ENCODE measurements around the gene APOL1. TPM values are rescaled to one million over a fixed set of nuclear protein-coding genes. Genes with fewer than 3 reads are reported as not detected.
"Not testable (repeated sequence)": the region's sequence is repeated elsewhere in the genome, so short reads cannot be mapped to it uniquely, and the experiment has no call there.

Gene APOL1
- polyA plus RNA-seq, 6 donors from 2014 or later: 0.71 to 4.2 (median 2.6) TPM; not detected in 1

DNA sequence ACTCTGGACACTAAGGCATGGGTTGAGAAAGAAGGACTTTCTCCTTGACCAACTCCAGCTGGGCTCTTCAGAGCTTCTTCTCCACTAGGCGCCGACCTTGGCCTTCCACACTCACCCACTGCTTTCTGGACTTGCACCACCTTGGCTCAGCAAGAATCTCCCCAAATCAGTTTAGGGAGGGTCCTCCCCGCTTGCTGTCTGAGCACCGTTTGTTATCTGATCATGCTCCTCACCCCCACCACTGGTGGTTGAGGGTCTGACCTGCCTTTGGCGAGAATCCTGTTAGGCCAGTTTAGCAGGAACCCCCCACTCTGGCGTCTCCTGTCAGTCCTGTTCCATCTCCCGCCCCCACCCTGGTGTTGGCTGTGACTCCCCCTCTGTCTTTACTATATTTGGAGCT, 24.0 kb upstream of the APOL1 start:
- Mint-ChIP-seq H3K27me3 (no peaks in the 10 kb centered on the region), H3K4me1 (peaks cover 17 to 20% (median 19%) of the 10 kb centered on the region in 3 donors), H3K4me3 (no peak overlapping the region), H3K27ac (no peak overlapping the region), H3K36me3 (peaks cover 24 to 36% of the 10 kb centered on the region in 2 donors), H3K9me3 (no peaks in the 10 kb centered on the region)
- DNase-seq (no peak), ATAC-seq (ENCODE audit: low read depth in 2 of 2) (no peak)

- not testable (repeated sequence) for H3K9me3 Mint-ChIP-seq; H3K4me3 Mint-ChIP-seq; ATAC-seq (ENCODE audit: low read depth in 2 of 2); DNase-seq; H3K27ac Mint-ChIP-seq; H3K27me3 Mint-ChIP-seq
- Mint-ChIP-seq H3K36me3 (peaks cover 24 to 37% of the 10 kb centered on the region in 2 donors), H3K4me1 (peaks cover 20 to 25% (median 21%) of the 10 kb centered on the region in 3 donors)
Observed at GRCh38 chr22:36229649-36230048, 23.3 kb upstream of the APOL1 start.

DNA sequence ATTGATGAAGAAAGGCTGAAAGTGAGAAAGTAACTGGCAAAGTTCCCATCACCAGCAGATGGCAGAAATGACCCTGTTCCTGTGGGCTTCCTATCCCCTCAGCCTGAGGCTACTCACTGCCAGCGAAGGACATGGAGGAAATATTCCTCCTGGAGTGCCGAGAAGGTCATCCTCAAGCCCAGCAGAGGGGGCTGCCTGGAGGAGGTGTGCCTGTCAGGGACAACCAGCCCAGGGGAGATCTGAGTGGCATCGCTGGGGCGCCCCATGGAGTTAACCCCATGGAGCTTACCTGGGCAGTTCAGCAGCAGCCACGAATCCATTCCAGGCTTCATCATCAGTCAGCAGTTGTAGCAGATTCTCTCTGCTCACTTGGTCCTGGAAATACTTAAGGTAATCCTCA, 21.9 kb upstream of the APOL1 start:
- Mint-ChIP-seq H3K36me3 (peaks cover 26 to 48% of the 10 kb centered on the region in 2 donors), H3K4me3 (peak overlapping the region in 1 of 8 donors; percentile 25), H3K4me1 (peaks cover 29 to 39% (median 29%) of the 10 kb centered on the region in 3 donors)
- ATAC-seq (ENCODE audit: low read depth in 2 of 2); H3K9me3 Mint-ChIP-seq; DNase-seq; H3K27me3 Mint-ChIP-seq; H3K27ac Mint-ChIP-seq: not testable (repeated sequence)

DNA sequence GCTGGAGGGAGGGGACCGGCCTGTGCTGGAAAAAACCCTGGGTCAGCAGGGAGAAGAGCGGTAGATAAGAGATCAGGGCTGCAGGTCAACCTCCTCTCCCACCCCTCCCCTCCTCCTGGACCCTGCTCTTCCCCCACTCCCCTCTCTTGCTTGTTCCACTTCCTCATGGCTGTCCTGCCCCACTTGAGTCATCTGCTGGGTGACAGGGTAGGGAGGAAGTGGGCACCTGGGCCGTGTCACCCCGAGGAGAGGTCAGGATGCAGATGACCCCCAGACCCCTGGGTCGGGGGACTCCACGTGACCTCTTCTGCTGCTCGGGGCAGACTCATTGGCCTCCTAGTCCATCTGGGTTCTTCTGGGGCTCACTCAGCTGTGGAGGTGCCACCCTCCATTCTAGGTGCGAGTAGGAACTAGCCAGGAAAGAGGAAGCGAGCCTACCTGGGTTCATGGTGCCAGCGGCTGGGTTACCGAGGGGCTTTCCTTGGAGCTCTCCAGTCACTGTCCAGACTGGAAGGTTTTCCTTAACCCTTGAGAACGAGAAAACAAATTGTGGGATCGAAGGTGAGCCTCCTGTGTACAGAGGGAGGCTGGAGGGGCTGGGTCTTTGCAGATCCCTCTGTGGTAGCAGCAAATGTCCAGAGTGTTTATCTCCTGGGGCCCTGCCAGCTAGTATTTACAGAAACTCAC, 20.1 kb upstream of the APOL1 start:
- H3K27me3 Mint-ChIP-seq: no peaks in the 10 kb centered on the region
- peaks cover 29 to 54% of the 10 kb centered on the region in 2 donors for H3K36me3 Mint-ChIP-seq
- ATAC-seq (ENCODE audit: low read depth in 2 of 2) (peak; percentile 69 to 87), DNase-seq (no peak)
- no peaks in the 10 kb centered on the region for H3K9me3 Mint-ChIP-seq
- H3K27ac Mint-ChIP-seq: peak overlapping the region in 5 of 6 donors; percentile 33 to 90 (median 71)
- H3K4me3 Mint-ChIP-seq: peak overlapping the region in 1 of 8 donors; percentile 40
- peaks cover 36 to 53% (median 43%) of the 10 kb centered on the region in 3 donors for H3K4me1 Mint-ChIP-seq

GRCh38 chr22:36233796-36234195, 19.1 kb upstream of the APOL1 start:
- Mint-ChIP-seq H3K4me1 (peaks cover 41 to 63% (median 51%) of the 10 kb centered on the region in 3 donors), H3K4me3 (no peak overlapping the region), H3K27me3 (no peaks in the 10 kb centered on the region), H3K36me3 (peaks cover 22 to 54% of the 10 kb centered on the region in 2 donors), H3K9me3 (no peaks in the 10 kb centered on the region), H3K27ac (peak overlapping the region in 2 of 6 donors; percentile 69 to 71)
- DNase-seq (no peak), ATAC-seq (ENCODE audit: low read depth in 2 of 2) (no peak)

DNA sequence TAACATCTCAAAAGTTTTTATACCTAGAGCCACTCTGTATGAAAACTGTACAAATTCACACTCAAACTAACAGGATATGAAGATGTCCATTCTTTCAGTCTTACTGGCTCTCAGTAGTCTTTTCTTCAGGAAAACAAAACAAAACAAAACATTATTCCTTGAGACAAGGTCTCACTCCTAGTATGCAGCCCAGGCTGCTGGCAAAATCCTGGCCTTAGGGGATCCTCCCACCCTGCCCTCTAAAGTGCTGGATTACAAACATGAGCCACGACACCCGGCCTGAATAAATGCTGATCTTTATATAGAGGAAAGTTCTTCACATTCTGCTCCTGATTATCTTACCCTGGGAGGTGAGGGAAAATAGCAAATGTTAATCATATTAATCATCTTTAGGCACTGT, 18.7 kb upstream of the APOL1 start:
- Mint-ChIP-seq H3K36me3 (peaks cover 21 to 50% of the 10 kb centered on the region in 2 donors), H3K4me1 (peaks cover 45 to 67% (median 55%) of the 10 kb centered on the region in 3 donors), H3K4me3 (no peak overlapping the region), H3K27me3 (no peaks in the 10 kb centered on the region), H3K27ac (peak overlapping the region in 2 of 6 donors; percentile 69 to 71), H3K9me3 (no peaks in the 10 kb centered on the region)
- ATAC-seq (ENCODE audit: low read depth in 2 of 2) (no peak), DNase-seq (no peak)

GRCh38 chr22:36234919-36235318, 18.0 kb upstream of the APOL1 start:
- H3K4me1 Mint-ChIP-seq: peaks cover 52 to 74% (median 62%) of the 10 kb centered on the region in 3 donors
- no peak for DNase-seq
- peak overlapping the region in 1 of 8 donors; percentile 67 for H3K4me3 Mint-ChIP-seq
- H3K27me3 Mint-ChIP-seq: no peaks in the 10 kb centered on the region
- no peak for ATAC-seq (ENCODE audit: low read depth in 2 of 2)
- peaks cover 17 to 44% of the 10 kb centered on the region in 2 donors for H3K36me3 Mint-ChIP-seq
- H3K9me3 Mint-ChIP-seq: no peaks in the 10 kb centered on the region
- H3K27ac Mint-ChIP-seq: no peak overlapping the region

DNA sequence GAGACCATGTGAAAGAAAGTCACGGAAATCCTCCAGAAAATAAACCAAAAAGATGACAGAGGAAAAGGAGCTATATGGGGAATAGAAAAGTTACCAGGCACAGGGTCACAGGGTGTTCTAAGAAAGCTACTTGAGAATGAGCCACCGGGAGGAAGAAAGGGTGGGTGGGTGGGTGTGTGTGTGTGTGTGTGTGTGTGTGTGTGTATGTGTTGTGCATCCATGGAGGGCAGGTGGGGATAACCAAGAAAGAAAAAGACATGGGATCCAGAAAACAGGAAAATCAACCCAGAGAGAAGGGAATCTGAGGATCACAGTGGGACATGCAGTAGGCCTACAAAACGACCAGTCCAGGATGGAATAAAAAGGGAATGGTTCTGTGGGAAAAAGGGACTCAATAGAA, 17.3 kb upstream of the APOL1 start:
- no peak for DNase-seq
- Mint-ChIP-seq H3K4me1 (peaks cover 54 to 80% (median 65%) of the 10 kb centered on the region in 3 donors), H3K9me3 (no peaks in the 10 kb centered on the region), H3K27me3 (no peaks in the 10 kb centered on the region), H3K36me3 (peaks cover 17 to 44% of the 10 kb centered on the region in 2 donors), H3K4me3 (peak overlapping the region in 4 of 8 donors; percentile 13 to 73 (median 42)), H3K27ac (peak overlapping the region in 2 of 6 donors; percentile 1 to 30)
- no peak for ATAC-seq (ENCODE audit: low read depth in 2 of 2)

DNA sequence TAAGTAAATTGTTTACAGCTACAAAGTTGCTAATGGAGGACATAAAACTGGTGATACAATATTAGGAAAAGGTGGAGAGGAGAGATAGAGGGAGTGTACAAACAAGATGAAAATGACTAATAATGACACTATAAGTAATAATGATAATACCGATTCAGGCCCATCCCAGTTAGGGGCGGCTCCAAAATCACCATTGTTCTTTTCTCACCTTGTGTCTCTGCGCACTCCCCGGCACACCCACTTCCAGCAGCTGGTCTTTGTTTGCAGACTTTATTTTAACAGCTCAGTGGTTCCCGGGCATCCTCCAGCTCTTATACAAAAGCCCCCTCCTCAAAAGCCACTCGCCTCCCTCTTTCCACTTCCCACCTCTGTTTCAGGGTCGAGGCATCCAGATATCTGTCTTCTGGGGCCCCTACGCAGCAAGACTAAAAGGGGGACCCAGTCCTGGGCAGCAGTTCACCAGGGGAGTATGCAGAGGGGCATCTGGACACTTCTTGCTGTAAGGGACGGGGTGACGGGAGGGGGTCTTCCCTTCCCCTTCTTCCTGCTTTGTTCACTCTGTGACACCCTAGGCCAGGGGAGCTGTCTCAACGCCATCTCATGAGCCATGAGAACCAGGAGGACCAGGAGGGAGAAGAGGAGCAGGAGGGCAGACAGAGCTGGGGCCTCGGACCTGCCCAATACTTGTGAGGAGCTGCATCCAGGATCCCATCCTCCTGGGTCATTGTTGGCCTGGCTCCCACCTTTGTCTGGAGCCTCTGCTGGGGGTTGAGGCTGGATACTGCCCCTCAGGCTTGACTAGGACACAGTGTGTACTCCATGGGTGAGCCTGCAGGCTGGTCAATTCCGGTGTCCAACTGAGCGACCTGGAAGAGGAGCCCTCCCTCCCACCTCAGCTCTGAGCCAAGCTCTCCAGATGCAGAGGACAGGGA, 16.3 kb upstream of the APOL1 start:
- peaks cover 17 to 41% of the 10 kb centered on the region in 2 donors for H3K36me3 Mint-ChIP-seq
- H3K4me1 Mint-ChIP-seq: peaks cover 54 to 80% (median 65%) of the 10 kb centered on the region in 3 donors
- H3K9me3 Mint-ChIP-seq: no peaks in the 10 kb centered on the region
- H3K27ac Mint-ChIP-seq: no peak overlapping the region
- no peaks in the 10 kb centered on the region for H3K27me3 Mint-ChIP-seq
- peak overlapping the region in 5 of 8 donors; percentile 22 to 98 (median 61) for H3K4me3 Mint-ChIP-seq
- ATAC-seq (ENCODE audit: low read depth in 2 of 2) (no peak), DNase-seq (no peak)

DNA sequence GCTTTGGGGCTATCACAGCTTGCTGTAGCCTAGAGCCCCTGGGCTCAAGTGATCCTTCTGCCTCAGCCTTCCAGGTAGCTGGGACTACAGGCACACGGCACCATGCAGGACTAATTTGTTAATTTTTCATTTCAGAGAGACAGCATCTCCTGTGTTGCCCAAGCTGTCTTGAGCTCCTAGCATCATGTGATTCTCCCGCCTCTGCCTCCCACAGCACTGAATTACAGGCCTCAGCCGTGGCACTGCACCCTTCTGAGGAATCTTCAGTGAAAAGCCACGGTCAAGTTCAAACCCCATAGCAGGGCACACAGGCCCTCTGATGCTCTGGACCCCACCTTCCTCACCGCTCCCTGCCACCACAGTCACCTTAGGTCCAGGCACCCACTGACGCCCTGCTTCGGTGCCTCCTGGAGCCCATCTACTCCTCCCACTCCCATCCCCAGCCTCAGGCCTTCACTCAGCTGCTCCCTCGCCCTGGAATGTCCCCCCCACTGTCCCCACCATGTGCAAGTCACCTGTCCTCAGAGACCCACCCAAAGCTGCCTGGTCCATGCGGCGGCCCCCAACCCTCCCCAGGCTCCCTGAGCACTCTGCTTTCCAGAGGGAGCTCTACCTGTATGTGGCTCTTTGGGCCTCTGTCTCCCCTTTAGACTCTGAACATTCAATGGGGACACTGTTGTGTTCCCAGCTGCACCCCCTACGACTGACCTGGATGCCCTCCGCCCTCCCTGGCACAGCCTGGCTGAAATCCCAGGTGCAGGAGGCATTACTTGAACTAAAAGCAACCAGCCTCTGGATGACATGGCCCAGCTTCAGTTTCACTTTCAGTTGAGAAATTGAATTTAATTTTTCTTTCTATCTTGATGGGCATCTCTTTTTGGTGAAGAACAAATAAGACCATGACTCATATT, 15.2 kb upstream of the APOL1 start:
- H3K27me3 Mint-ChIP-seq: no peaks in the 10 kb centered on the region
- peaks cover 47 to 72% (median 58%) of the 10 kb centered on the region in 3 donors for H3K4me1 Mint-ChIP-seq
- H3K4me3 Mint-ChIP-seq: peak overlapping the region; percentile 91 to 99 (median 98)
- DNase-seq (no peak), ATAC-seq (ENCODE audit: low read depth in 2 of 2) (no peak)
- peaks cover 0 to 7% (median 3%) of the 10 kb centered on the region in 7 donors for H3K9me3 Mint-ChIP-seq
- peak overlapping the region in 5 of 6 donors; percentile 12 to 97 (median 94) for H3K27ac Mint-ChIP-seq
- peaks cover 10 to 30% of the 10 kb centered on the region in 2 donors for H3K36me3 Mint-ChIP-seq

- Mint-ChIP-seq H3K36me3 (peaks cover 7 to 22% of the 10 kb centered on the region in 2 donors), H3K4me1 (peaks cover 39 to 64% (median 51%) of the 10 kb centered on the region in 3 donors), H3K27me3 (no peaks in the 10 kb centered on the region), H3K4me3 (peak overlapping the region; percentile 91 to 99 (median 98)), H3K27ac (peak overlapping the region; percentile 94 to 98 (median 96)), H3K9me3 (peaks cover 0 to 11% (median 4%) of the 10 kb centered on the region in 7 donors)
- DNase-seq: no peak
- no peak for ATAC-seq (ENCODE audit: low read depth in 2 of 2)
Observed at GRCh38 chr22:36238373-36239149, 14.4 kb upstream of the APOL1 start.

DNA sequence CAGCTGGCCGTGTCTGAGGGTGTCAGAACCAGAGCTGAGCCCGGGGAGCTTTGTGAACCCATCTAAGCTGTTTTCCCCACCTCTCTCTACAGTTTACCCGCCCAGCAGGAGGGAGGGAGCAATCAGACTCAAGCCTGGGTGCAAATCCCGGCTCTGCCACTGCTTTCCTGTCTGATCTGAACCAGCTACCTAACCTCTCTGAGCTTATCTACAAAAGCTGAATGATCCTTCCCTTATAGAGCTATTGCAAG, 13.9 kb upstream of the APOL1 start:
- Mint-ChIP-seq H3K27ac (peak overlapping the region; percentile 94 to 98 (median 96)), H3K36me3 (peaks cover 5 to 17% of the 10 kb centered on the region in 2 donors), H3K9me3 (peaks cover 0 to 11% (median 4%) of the 10 kb centered on the region in 7 donors), H3K4me3 (peak overlapping the region; percentile 91 to 99 (median 98)), H3K4me1 (peaks cover 33 to 59% (median 47%) of the 10 kb centered on the region in 3 donors), H3K27me3 (no peaks in the 10 kb centered on the region)
- ATAC-seq (ENCODE audit: low read depth in 2 of 2) (no peak), DNase-seq (no peak)
